ENCODE data around the gene SMYD5.

SMYD5 gene

GRCh38 chr2:73208258-73208657, 5.8 kb upstream of the SMYD5 start:
- no peak for DNase-seq

- DNase-seq: no peak
These were observed 4.0 kb upstream of the SMYD5 start for GRCh38 chr2:73210019-73210418.

- no peak for DNase-seq
These were observed 3.3 kb upstream of the SMYD5 start for GRCh38 chr2:73210696-73211095.

GRCh38 chr2:73212098-73212447, 2.0 kb upstream of the SMYD5 start:
- DNase-seq: no peak

- DNase-seq: peak; percentile 54
These were observed 1.4 kb upstream of the SMYD5 start for GRCh38 chr2:73212448-73213176.

- DNase-seq: no peak
These were observed 1.2 kb downstream of the SMYD5 start for GRCh38 chr2:73215254-73215653.

GRCh38 chr2:73217160-73217559, 3.1 kb downstream of the SMYD5 start:
- no peak for DNase-seq

- DNase-seq: no peak
These were observed 3.8 kb downstream of the SMYD5 start for GRCh38 chr2:73217826-73218225.

GRCh38 chr2:73218298-73218697, 4.3 kb downstream of the SMYD5 start:
- DNase-seq: no peak

GRCh38 chr2:73223821-73224220, 9.8 kb downstream of the SMYD5 start:
- DNase-seq: no peak

GRCh38 chr2:73225513-73226360, 11.7 kb downstream of the SMYD5 start:
- no peak for DNase-seq

- no peak for DNase-seq
These were observed 13.0 kb downstream of the SMYD5 start for GRCh38 chr2:73227086-73227485.

- DNase-seq: no peak
These were observed 14.6 kb downstream of the SMYD5 start for GRCh38 chr2:73228631-73229030.

GRCh38 chr2:73232403-73233153, 18.5 kb downstream of the SMYD5 start:
- no peak for DNase-seq

- peak; percentile 89 for DNase-seq
These were observed 19.3 kb downstream of the SMYD5 start, which contains the start of gene PRADC1 for GRCh38 chr2:73233154-73233931. Gene PRADC1 (minus strand): TSS chr2:73233239. CDS start chr2:73233160, 79 bp downstream.

GRCh38 chr2:73233932-73234832, 20.1 kb downstream of the SMYD5 start, which contains the start of gene CCT7:
Gene CCT7 (plus strand): TSS chr2:73234308. CDS start chr2:73234379, 71 bp downstream.
- peak; percentile 91 for DNase-seq

- no peak for DNase-seq
These were observed 21.4 kb downstream of the SMYD5 start for GRCh38 chr2:73235315-73236028.

GRCh38 chr2:73237168-73237567, 23.1 kb downstream of the SMYD5 start:
- no peak for DNase-seq

- DNase-seq: no peak
These were observed 24.1 kb downstream of the SMYD5 start for GRCh38 chr2:73238149-73238548.

GRCh38 chr2:73238976-73239375, 24.9 kb downstream of the SMYD5 start:
- no peak for DNase-seq

- DNase-seq: no peak
These were observed 25.7 kb downstream of the SMYD5 start for GRCh38 chr2:73239776-73240175.

All from KG1 (cell line).